Measurements from ENCODE around the gene TMEM45A. TPM values are rescaled to one million over a fixed set of nuclear protein-coding genes. Genes with fewer than 3 reads are reported as not detected.
"Not testable (repeated sequence)": the region's sequence is repeated elsewhere in the genome, so short reads cannot be mapped to it uniquely, and the experiment has no call there.

Gene TMEM45A, protein sequence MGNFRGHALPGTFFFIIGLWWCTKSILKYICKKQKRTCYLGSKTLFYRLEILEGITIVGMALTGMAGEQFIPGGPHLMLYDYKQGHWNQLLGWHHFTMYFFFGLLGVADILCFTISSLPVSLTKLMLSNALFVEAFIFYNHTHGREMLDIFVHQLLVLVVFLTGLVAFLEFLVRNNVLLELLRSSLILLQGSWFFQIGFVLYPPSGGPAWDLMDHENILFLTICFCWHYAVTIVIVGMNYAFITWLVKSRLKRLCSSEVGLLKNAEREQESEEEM
- total RNA-seq (2.6 TPM), polyA plus RNA-seq (22.1 TPM)
- long read RNA-seq, donor 1: 0 reads
- long read RNA-seq, donor 2, partial matches to known transcripts: 0 of 2 reads
- long read RNA-seq, donor 2, other reads (novel, unspliced or antisense): 0 of 2 reads
- long read RNA-seq, donor 3, partial matches to known transcripts: 0 of 1 reads
- long read RNA-seq, donor 3, other reads (novel, unspliced or antisense): 0 of 1 reads
- long read RNA-seq, donor 4, partial matches to known transcripts: 0 of 1 reads
- long read RNA-seq, donor 4, other reads (novel, unspliced or antisense): 0 of 1 reads
- long read RNA-seq, donor 5, partial matches to known transcripts: 0 of 4 reads
- long read RNA-seq, donor 5, other reads (novel, unspliced or antisense): 0 of 4 reads
- long read RNA-seq, donor 6, partial matches to known transcripts: 0 of 1 reads
- long read RNA-seq, donor 6, other reads (novel, unspliced or antisense): 0 of 1 reads
- long read RNA-seq, donor 7, partial matches to known transcripts: 0 of 1 reads
- long read RNA-seq, donor 7, other reads (novel, unspliced or antisense): 0 of 1 reads
- long read RNA-seq, donor 8, partial matches to known transcripts: 0 of 1 reads
- long read RNA-seq, donor 8, other reads (novel, unspliced or antisense): 0 of 1 reads
- long read RNA-seq, donor 9: 0 reads
- long read RNA-seq, donor 10: 0 reads

DNA sequence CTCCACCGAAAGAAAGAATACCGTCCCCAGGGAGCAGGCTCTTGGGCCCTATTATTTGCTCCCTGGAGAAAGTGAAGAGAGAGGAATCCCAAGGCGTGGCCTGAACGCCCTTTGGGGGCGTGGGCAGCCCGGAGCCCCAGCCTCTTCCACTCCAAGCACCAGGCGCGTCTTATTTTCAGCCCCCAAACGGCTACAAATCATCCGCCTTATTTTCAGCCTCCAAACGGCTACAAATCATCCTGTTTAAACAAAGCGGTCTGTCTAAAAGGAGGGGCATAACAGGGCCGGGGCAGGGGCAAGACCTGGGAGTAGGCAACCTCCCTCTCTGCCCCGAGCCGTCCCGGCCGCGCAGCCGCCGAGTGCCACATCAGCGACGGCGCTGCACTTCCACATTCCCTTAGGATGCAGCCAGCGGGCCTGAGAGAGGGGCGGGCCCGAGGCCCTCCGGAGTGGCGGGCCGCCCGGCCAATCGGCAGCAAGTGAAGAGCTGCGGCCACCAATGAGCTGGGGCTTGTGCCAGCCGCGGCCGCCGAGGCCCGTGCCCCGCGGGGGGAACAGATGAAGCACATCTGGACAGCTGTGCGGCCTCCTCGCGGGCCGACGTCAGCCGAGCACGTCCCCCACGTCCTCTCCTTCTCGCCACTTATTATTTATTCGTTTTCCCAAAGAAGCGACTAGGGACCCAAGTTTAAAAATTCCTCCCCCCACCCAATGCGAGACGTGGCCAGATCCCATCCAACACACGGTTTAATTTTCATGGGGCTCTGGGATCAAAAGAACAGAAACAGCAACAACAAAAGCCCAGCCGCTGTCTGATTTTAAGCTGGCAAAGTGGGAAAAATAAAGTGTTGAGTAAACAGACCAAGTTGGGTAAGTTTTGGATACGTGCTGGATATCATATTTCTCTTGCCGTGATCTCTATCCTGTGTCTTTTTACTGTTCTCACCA, at the start of gene TMEM45A:
Gene TMEM45A (plus strand): TSS at position 561 of the 948 bp plus-strand sequence. CDS start 62,593 bp downstream, outside the sequence.
- Histone ChIP-seq H3K27ac (ENCODE audit: low read depth in 1 of 2, low read length in 1 of 2) (peak within 1 kb of the TSS in 1 of 2 donors; percentile 42), H3K4me1 (ENCODE audit: control insufficient read depth in 2 of 2, insufficient read depth in 2 of 2, low read length in 2 of 2) (peaks cover 0 to 4% of the 10 kb centered on the region in 2 donors), H3K9me3 (ENCODE audit: control insufficient read depth in 2 of 2, insufficient read depth in 1 of 2, low read length in 1 of 2) (no peaks in the 10 kb centered on the region), H3K27me3 (ENCODE audit: control insufficient read depth in 2 of 2, insufficient read depth in 1 of 2, low read length in 1 of 2) (peaks cover 3 to 8% of the 10 kb centered on the region in 2 donors), H3K36me3 (ENCODE audit: control insufficient read depth in 2 of 2, insufficient read depth in 2 of 2, low read length in 1 of 2) (no peaks in the 10 kb centered on the region), H3K4me3 (ENCODE audit: low read length in 2 of 2) (peak within 1 kb of the TSS; percentile 43 to 52)
- peak; percentile 22 to 78 (median 47) for DNase-seq (ENCODE audit: low read depth in 6 of 9, low spot score in 9 of 9)
- 1% methylated on average over 56 of the region's 56 CpGs for WGBS

DNA sequence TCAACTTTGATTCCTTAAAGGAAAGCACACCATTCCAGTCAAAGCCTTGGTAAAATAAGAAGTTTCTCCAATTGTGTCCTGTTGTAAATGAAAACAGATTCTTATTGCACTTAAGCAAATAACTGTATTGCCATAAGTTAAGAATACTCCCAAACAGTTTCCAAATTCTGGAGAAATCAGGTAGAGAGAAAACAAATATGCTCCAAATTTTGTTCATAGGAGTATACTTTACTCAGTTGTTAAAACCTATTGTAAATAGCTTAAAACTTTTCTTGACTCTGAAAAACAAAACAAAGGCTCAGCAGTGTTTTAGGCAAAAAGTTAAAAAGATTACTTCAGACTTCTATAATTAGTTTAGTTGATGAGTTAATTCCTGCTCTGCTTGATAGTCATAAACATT, 48.7 kb upstream of the TMEM45A start:
- H3K4me1 ChIP-seq (ENCODE audit: control insufficient read depth in 2 of 2, insufficient read depth in 2 of 2, low read length in 2 of 2): peaks cover 0 to 7% of the 10 kb centered on the region in 2 donors

DNA sequence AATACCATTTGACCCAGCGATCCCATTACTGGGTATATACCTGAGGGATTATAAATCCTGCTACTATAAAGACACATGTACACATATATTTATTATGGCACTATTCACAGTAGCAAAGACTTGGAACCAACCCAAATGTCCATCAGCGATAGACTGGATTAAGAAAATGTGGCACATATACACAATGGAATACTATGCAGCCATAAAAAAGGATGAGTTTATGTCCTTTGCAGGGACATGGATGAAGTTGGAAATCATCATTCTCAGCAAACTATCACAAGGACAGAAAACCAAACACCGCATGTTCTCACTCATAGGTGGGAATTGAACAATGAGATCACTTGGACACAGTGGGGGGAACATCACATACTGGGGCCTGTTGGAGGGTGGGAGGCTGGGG, 45.4 kb upstream of the TMEM45A start:
- not testable (repeated sequence) for H3K36me3 ChIP-seq (ENCODE audit: control insufficient read depth in 2 of 2, insufficient read depth in 2 of 2, low read length in 1 of 2); DNase-seq (ENCODE audit: low read depth in 6 of 9, low spot score in 9 of 9); H3K9me3 ChIP-seq (ENCODE audit: control insufficient read depth in 2 of 2, insufficient read depth in 1 of 2, low read length in 1 of 2); H3K27ac ChIP-seq (ENCODE audit: low read depth in 1 of 2, low read length in 1 of 2); H3K27me3 ChIP-seq (ENCODE audit: control insufficient read depth in 2 of 2, insufficient read depth in 1 of 2, low read length in 1 of 2); H3K4me3 ChIP-seq (ENCODE audit: low read length in 2 of 2); H3K4me1 ChIP-seq (ENCODE audit: control insufficient read depth in 2 of 2, insufficient read depth in 2 of 2, low read length in 2 of 2)
- WGBS: 97% methylated on average over 3 of the region's 3 CpGs

More for the DNA sequence above, 48.7 kb upstream of the TMEM45A start:
- Histone ChIP-seq H3K4me3 (ENCODE audit: low read length in 2 of 2) (no peak overlapping the region), H3K27ac (ENCODE audit: low read depth in 1 of 2, low read length in 1 of 2) (no peak overlapping the region), H3K9me3 (ENCODE audit: control insufficient read depth in 2 of 2, insufficient read depth in 1 of 2, low read length in 1 of 2) (no peaks in the 10 kb centered on the region), H3K27me3 (ENCODE audit: control insufficient read depth in 2 of 2, insufficient read depth in 1 of 2, low read length in 1 of 2) (no peaks in the 10 kb centered on the region), H3K36me3 (ENCODE audit: control insufficient read depth in 2 of 2, insufficient read depth in 2 of 2, low read length in 1 of 2) (no peaks in the 10 kb centered on the region)
- DNase-seq (ENCODE audit: low read depth in 6 of 9, low spot score in 9 of 9): no peak

DNA sequence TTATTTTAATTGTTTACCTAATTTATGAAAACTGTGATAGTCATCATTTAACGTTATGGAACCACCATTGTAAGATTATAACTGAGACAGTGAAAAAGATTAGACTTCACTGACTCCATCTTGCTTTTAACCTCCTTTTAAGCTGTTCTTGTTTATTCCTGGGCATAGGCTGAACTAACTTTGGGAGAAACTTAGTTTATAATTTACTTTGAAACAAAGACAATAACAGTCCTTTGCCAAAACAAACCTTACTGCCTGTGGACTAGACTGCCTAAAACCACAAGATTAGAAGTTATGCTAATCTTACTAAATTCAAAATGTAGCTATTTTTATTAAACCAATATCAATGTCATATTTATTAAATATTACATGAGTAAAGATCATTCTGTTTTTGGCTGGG, 44.3 kb upstream of the TMEM45A start:
- Histone ChIP-seq H3K4me1 (ENCODE audit: control insufficient read depth in 2 of 2, insufficient read depth in 2 of 2, low read length in 2 of 2) (no peaks in the 10 kb centered on the region), H3K9me3 (ENCODE audit: control insufficient read depth in 2 of 2, insufficient read depth in 1 of 2, low read length in 1 of 2) (no peaks in the 10 kb centered on the region), H3K36me3 (ENCODE audit: control insufficient read depth in 2 of 2, insufficient read depth in 2 of 2, low read length in 1 of 2) (no peaks in the 10 kb centered on the region), H3K27ac (ENCODE audit: low read depth in 1 of 2, low read length in 1 of 2) (no peak overlapping the region), H3K27me3 (ENCODE audit: control insufficient read depth in 2 of 2, insufficient read depth in 1 of 2, low read length in 1 of 2) (no peaks in the 10 kb centered on the region), H3K4me3 (ENCODE audit: low read length in 2 of 2) (no peak overlapping the region)
- WGBS: 97% methylated on average over 1 of the region's 1 CpG
- DNase-seq (ENCODE audit: low read depth in 6 of 9, low spot score in 9 of 9): no peak

DNA sequence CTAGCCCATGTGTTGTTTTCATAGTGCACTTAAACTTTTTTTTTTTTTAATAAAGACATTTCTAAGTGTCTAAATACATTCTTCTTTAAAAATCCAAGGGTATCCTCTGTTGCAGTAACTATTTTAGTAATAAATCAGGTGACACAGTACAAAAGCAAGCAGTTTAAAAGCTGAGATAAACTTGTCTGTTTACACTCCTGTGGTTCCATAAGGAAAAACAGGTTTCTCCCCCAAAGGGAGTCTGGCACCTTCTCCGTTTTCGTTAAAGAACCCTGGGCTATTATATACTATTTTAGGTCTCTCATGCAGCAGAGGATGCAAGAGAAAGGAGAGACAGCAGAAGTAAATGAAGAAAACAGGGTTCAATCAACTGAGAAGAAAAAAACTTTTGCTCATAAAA, 43.2 kb upstream of the TMEM45A start:
- Histone ChIP-seq H3K27me3 (ENCODE audit: control insufficient read depth in 2 of 2, insufficient read depth in 1 of 2, low read length in 1 of 2) (no peaks in the 10 kb centered on the region), H3K27ac (ENCODE audit: low read depth in 1 of 2, low read length in 1 of 2) (no peak overlapping the region), H3K4me1 (ENCODE audit: control insufficient read depth in 2 of 2, insufficient read depth in 2 of 2, low read length in 2 of 2) (no peaks in the 10 kb centered on the region), H3K9me3 (ENCODE audit: control insufficient read depth in 2 of 2, insufficient read depth in 1 of 2, low read length in 1 of 2) (no peaks in the 10 kb centered on the region), H3K4me3 (ENCODE audit: low read length in 2 of 2) (no peak overlapping the region), H3K36me3 (ENCODE audit: control insufficient read depth in 2 of 2, insufficient read depth in 2 of 2, low read length in 1 of 2) (no peaks in the 10 kb centered on the region)
- no peak for DNase-seq (ENCODE audit: low read depth in 6 of 9, low spot score in 9 of 9)
- WGBS: 98% methylated on average over 2 of the region's 2 CpGs

DNA sequence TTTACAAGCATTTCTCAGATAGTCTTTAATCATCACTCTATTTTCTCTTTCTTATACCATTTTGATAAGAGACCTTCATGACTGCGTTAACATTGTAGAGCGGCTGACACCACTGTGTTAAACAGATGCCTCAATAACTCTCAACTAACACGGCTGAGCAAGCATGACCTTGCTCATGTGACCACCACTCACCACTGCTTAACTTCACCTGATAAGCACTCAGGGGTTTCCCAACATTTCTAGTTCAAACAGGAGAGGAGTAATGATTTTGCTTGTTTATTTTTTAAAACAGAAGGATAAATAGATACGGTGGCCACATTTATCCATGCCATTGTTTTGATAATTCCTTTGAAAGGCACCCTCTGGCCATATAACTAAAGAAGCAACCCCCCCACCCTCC, 37.7 kb upstream of the TMEM45A start:
- Histone ChIP-seq H3K36me3 (ENCODE audit: control insufficient read depth in 2 of 2, insufficient read depth in 2 of 2, low read length in 1 of 2) (no peaks in the 10 kb centered on the region), H3K27ac (ENCODE audit: low read depth in 1 of 2, low read length in 1 of 2) (no peak overlapping the region), H3K27me3 (ENCODE audit: control insufficient read depth in 2 of 2, insufficient read depth in 1 of 2, low read length in 1 of 2) (no peaks in the 10 kb centered on the region), H3K4me1 (ENCODE audit: control insufficient read depth in 2 of 2, insufficient read depth in 2 of 2, low read length in 2 of 2) (peaks cover 0 to 10% of the 10 kb centered on the region in 2 donors), H3K4me3 (ENCODE audit: low read length in 2 of 2) (no peak overlapping the region), H3K9me3 (ENCODE audit: control insufficient read depth in 2 of 2, insufficient read depth in 1 of 2, low read length in 1 of 2) (no peaks in the 10 kb centered on the region)
- DNase-seq (ENCODE audit: low read depth in 6 of 9, low spot score in 9 of 9): no peak
- 94% methylated on average over 4 of the region's 4 CpGs for WGBS

DNA sequence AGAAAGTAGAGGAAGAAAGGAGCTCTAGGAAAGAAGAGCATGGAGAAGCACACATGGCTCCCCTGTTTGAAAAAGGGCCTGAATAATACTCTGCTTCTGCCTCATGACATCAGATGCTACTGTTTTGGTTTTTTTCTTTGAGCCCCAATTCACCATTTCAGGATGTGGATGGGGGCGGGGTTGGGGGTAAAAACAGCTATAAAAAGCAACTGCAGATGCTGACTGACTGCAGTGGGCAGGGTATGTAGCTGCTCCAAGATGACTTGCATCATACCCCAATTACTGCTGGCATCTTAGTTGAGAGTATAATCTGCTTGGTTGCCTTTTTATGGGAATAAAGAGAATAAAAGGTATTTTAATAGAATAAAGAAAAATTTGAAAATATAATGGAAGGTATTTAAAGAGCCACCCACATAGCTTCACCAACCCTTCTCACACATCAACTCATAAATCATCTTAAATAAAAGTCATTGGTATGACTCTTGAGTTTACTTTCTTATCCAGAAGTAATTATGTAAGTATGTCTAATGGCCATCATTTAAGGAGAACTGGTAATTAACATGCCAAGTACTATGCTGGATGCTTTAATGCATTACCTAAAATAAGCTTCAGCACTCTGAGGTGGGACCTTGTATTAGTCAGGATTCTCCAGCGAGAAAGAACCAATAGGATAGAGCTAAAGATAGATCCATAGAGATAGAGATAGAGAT, 36.4 kb upstream of the TMEM45A start:
- Histone ChIP-seq H3K36me3 (ENCODE audit: control insufficient read depth in 2 of 2, insufficient read depth in 2 of 2, low read length in 1 of 2) (no peaks in the 10 kb centered on the region), H3K27ac (ENCODE audit: low read depth in 1 of 2, low read length in 1 of 2) (no peak overlapping the region), H3K9me3 (ENCODE audit: control insufficient read depth in 2 of 2, insufficient read depth in 1 of 2, low read length in 1 of 2) (no peaks in the 10 kb centered on the region), H3K27me3 (ENCODE audit: control insufficient read depth in 2 of 2, insufficient read depth in 1 of 2, low read length in 1 of 2) (no peaks in the 10 kb centered on the region), H3K4me3 (ENCODE audit: low read length in 2 of 2) (no peak overlapping the region), H3K4me1 (ENCODE audit: control insufficient read depth in 2 of 2, insufficient read depth in 2 of 2, low read length in 2 of 2) (peaks cover 0 to 10% of the 10 kb centered on the region in 2 donors)
- WGBS: 64% methylated on average over 2 of the region's 2 CpGs
- peak in 6 of 9 donors; percentile 13 to 68 (median 34) for DNase-seq (ENCODE audit: low read depth in 6 of 9, low spot score in 9 of 9)

DNA sequence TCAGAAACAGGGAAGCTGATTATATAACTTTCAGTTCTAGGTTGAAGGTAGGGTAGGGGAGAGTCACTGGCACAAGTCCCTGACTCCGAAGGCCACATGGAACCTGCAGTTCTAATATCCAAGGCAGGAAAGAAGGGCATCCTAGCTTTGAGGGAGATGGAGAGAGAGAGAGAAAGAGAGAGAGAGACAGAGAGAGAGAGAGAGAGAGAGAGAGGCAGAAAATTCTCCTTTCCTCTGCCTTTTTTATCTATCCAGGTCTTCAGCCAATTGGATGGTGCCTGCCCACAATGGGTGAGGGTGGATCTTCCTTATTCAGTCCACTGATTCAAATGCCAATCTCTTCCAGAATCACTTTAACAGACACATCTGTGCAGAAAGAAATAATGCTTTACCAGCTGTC, 35.7 kb upstream of the TMEM45A start:
- DNase-seq (ENCODE audit: low read depth in 6 of 9, low spot score in 9 of 9): no peak
- Histone ChIP-seq H3K4me1 (ENCODE audit: control insufficient read depth in 2 of 2, insufficient read depth in 2 of 2, low read length in 2 of 2) (peaks cover 0 to 10% of the 10 kb centered on the region in 2 donors), H3K36me3 (ENCODE audit: control insufficient read depth in 2 of 2, insufficient read depth in 2 of 2, low read length in 1 of 2) (no peaks in the 10 kb centered on the region), H3K4me3 (ENCODE audit: low read length in 2 of 2) (no peak overlapping the region), H3K27me3 (ENCODE audit: control insufficient read depth in 2 of 2, insufficient read depth in 1 of 2, low read length in 1 of 2) (no peaks in the 10 kb centered on the region), H3K27ac (ENCODE audit: low read depth in 1 of 2, low read length in 1 of 2) (no peak overlapping the region), H3K9me3 (ENCODE audit: control insufficient read depth in 2 of 2, insufficient read depth in 1 of 2, low read length in 1 of 2) (no peaks in the 10 kb centered on the region)
- WGBS: 96% methylated on average over 1 of the region's 1 CpG
